HCT116 (cell line): ENCODE data around the gene TSPAN16. TPM values are rescaled to one million over a fixed set of nuclear protein-coding genes. Genes with fewer than 3 reads are reported as not detected.
A peak's percentile ranks its signal among the peaks of the same experiment; 100 is the strongest.

Experiments used
- ATAC-seq: fragments of 200-7000 bp; cut with Tn5 transposase; 2 replicates; pipeline ENCODE4 v1.9.1; 2020; ENCODE audit warnings: mild to moderate bottlenecking, moderate library complexity
- BruUV-seq: library from RNA; stranded (reverse); fragments of 400-500 nt; replicated peaks from 2 replicates; lab custom pipeline; 2021; lab: Mats Ljungman, UMichigan
- CTCF ChIA-PET: fragments of 300-600 bp; sonication (Branson Sonifier 250); formaldehyde crosslinking; loops from one replicate; lab custom pipeline; 2021; ENCODE audit warnings: antibody characterized with exemption; lab: Charles Lee
- POLR2A ChIA-PET: fragments of 300-600, 350-600 bp; sonication (Branson Sonifier 250); formaldehyde crosslinking; loops from one replicate; lab custom pipeline; 2021; ENCODE audit warnings: antibody characterized with exemption; lab: Charles Lee
- RAD21 ChIA-PET, 2 experiments: fragments of 300-600 bp; sonication (Branson Sonifier 250); formaldehyde crosslinking; loops; one replicate each; lab custom pipeline; 2023; ENCODE audit warnings: low total read pairs in 2 of 2; ENCODE audit not compliant: uncharacterized antibody in 2 of 2, unreplicated experiment in 2 of 2, low non-redundant PET in 1 of 2; lab: Charles Lee
- DNase-seq: peaks from one replicate; pipeline ENCODE4 v3.0.0-alpha.2; 2010; ENCODE audit warnings: low read depth, low spot score
- H2AFZ ChIP-seq: fragments of 200-600 bp; shearing (Covaris generic), sonication (generic); 2 replicates; pipeline ENCODE4 v1.6.1; 2017; ENCODE audit warnings: low read depth, mixed run types, mixed read lengths, antibody characterized with exemption, low read length; ENCODE audit not compliant: poor library complexity, severe bottlenecking
- H3K27ac ChIP-seq: 2 replicates; pipeline ENCODE4 v1.5.1; 2012; ENCODE audit warnings: low read depth, low read length
- H3K27me3 ChIP-seq: fragments of 200-600 bp; sonication (generic); 2 replicates; pipeline ENCODE4 v1.6.1; 2016; ENCODE audit warnings: mixed run types, low read length, mixed read lengths; ENCODE audit not compliant: insufficient read depth
- H3K36me3 ChIP-seq, 2 experiments: fragments of 200-500 bp in 1 of 2; fragments of 200-600 bp in 1 of 2; sonication (Bioruptor generic) in 1 of 2; sonication (generic) in 1 of 2; 2 replicates each; pipeline versions ENCODE4 v1.5.1 to v1.6.1; 2014 to 2016; ENCODE audit warnings: low read length in 2 of 2, inconsistent platforms in 1 of 2, mixed read lengths in 1 of 2, mixed run types in 1 of 2; ENCODE audit not compliant: insufficient read depth in 2 of 2, control insufficient read depth in 1 of 2
- H3K4me1 ChIP-seq, 2 experiments: fragments of 200-600 bp in 1 of 2; sonication (generic) in 1 of 2; 2 replicates each; pipeline versions ENCODE4 v1.5.1 to v1.6.1; 2012 to 2017; ENCODE audit warnings: low read length in 2 of 2, inconsistent platforms in 1 of 2, mild to moderate bottlenecking in 1 of 2, mixed read lengths in 1 of 2, mixed run types in 1 of 2, moderate library complexity in 1 of 2; ENCODE audit not compliant: insufficient read depth in 2 of 2, control insufficient read depth in 1 of 2
- H3K4me2 ChIP-seq: fragments of 200-600 bp; sonication (generic); 2 replicates; pipeline ENCODE4 v1.6.1; 2017; ENCODE audit warnings: mixed run types, low read length, mixed read lengths
- H3K4me3 ChIP-seq, 2 experiments: fragments of 200-600 bp in 1 of 2; sonication (generic) in 1 of 2; replicated peaks in 1 of 2; 2 replicates each; pipeline ENCODE4 v1.5.1; 2011 to 2016; ENCODE audit warnings: low read length in 2 of 2, control low read depth in 1 of 2, low read depth in 1 of 2, mild to moderate bottlenecking in 1 of 2, mixed read lengths in 1 of 2, mixed run types in 1 of 2
- H3K79me2 ChIP-seq: fragments of 200-600 bp; sonication (generic); 2 replicates; pipeline ENCODE4 v1.6.1; 2017; ENCODE audit warnings: mild to moderate bottlenecking, mixed run types, low read length, moderate library complexity, mixed read lengths; ENCODE audit not compliant: insufficient read depth
- H3K9ac ChIP-seq: fragments of 200-600 bp; sonication (generic); 2 replicates; pipeline ENCODE4 v1.6.1; 2016; ENCODE audit warnings: low read length, mixed read lengths
- H3K9me2 ChIP-seq: fragments of 200-600 bp; sonication (generic), shearing (Covaris generic); 2 replicates; pipeline ENCODE4 v1.6.1; 2017; ENCODE audit warnings: mixed run types, mild to moderate bottlenecking, moderate library complexity; ENCODE audit not compliant: insufficient read depth
- H3K9me3 ChIP-seq, 2 experiments: fragments of 200-500 bp in 1 of 2; fragments of 200-600 bp in 1 of 2; sonication (Bioruptor generic) in 1 of 2; sonication (generic) in 1 of 2; 2 replicates each; pipeline ENCODE4 v1.6.1; 2014 to 2017; ENCODE audit warnings: low read length in 2 of 2, mixed read lengths in 2 of 2, inconsistent platforms in 1 of 2, low read depth in 1 of 2, mild to moderate bottlenecking in 1 of 2, mixed run types in 1 of 2, moderate library complexity in 1 of 2; ENCODE audit not compliant: control insufficient read depth in 1 of 2, insufficient read depth in 1 of 2
- H4K20me1 ChIP-seq: fragments of 200-600 bp; sonication (generic), shearing (Covaris generic); 2 replicates; pipeline ENCODE4 v1.6.1; 2017; ENCODE audit warnings: mixed run types, mild to moderate bottlenecking, moderate library complexity; ENCODE audit not compliant: insufficient read depth
- ATF3 ChIP-seq: IDR thresholded peaks from 2 replicates; pipeline ENCODE4 v1.6.1; 2012
- CBX3 ChIP-seq: IDR thresholded peaks from 2 replicates; pipeline ENCODE4 v1.6.1; 2012; ENCODE audit warnings: low read depth
- CEBPB ChIP-seq: IDR thresholded peaks from 2 replicates; pipeline ENCODE4 v1.6.1; 2012; ENCODE audit warnings: low read depth
- EGR1 ChIP-seq: IDR thresholded peaks from 2 replicates; pipeline ENCODE4 v1.6.1; 2012; ENCODE audit warnings: low read depth
- ELF1 ChIP-seq: IDR thresholded peaks from 2 replicates; pipeline ENCODE4 v1.6.1; 2012; ENCODE audit warnings: low read depth, borderline replicate concordance
- EZH2 ChIP-seq: fragments of 200-600 bp; sonication (generic); IDR thresholded peaks from 2 replicates; pipeline ENCODE4 v1.6.1; 2017; ENCODE audit warnings: antibody characterized with exemption, mixed run types
- EZH2phosphoT487 ChIP-seq: fragments of 200-600 bp; IDR thresholded peaks from 2 replicates; pipeline ENCODE4 v1.6.1; 2018; ENCODE audit warnings: antibody characterized with exemption, borderline replicate concordance
- FOSL1 ChIP-seq: IDR thresholded peaks from 2 replicates; pipeline ENCODE4 v1.6.1; 2012; ENCODE audit warnings: low read depth
- JUND ChIP-seq: IDR thresholded peaks from 2 replicates; pipeline ENCODE4 v1.6.1; 2012
- MAX ChIP-seq: IDR thresholded peaks from 2 replicates; pipeline ENCODE4 v1.6.1; 2012
- POLR2AphosphoS5 ChIP-seq: IDR thresholded peaks from 2 replicates; pipeline ENCODE4 v1.6.1; 2011; ENCODE audit warnings: mild to moderate bottlenecking, low read depth, low read length, moderate library complexity
- REST ChIP-seq: IDR thresholded peaks from 2 replicates; pipeline ENCODE4 v1.6.1; 2012; ENCODE audit warnings: low read depth
- SIN3A ChIP-seq: IDR thresholded peaks from 2 replicates; pipeline ENCODE4 v1.6.1; 2012; ENCODE audit warnings: low read depth
- SP1 ChIP-seq: IDR thresholded peaks from 2 replicates; pipeline ENCODE4 v1.6.1; 2012; ENCODE audit warnings: low read depth
- SRF ChIP-seq: IDR thresholded peaks from 2 replicates; pipeline ENCODE4 v1.6.1; 2012; ENCODE audit warnings: low read depth
- ZBTB33 ChIP-seq: IDR thresholded peaks from 2 replicates; pipeline ENCODE4 v1.6.1; 2011; ENCODE audit warnings: mild to moderate bottlenecking, low read length, moderate library complexity; ENCODE audit not compliant: insufficient replicate concordance; ENCODE audit errors: extremely low read depth
- ZFX ChIP-seq: fragments of 450-650 bp; IDR thresholded peaks from 2 replicates; pipeline ENCODE4 v1.6.1; 2017
- ZNF274 ChIP-seq: fragments of 200-500 bp; sonication (Bioruptor generic); IDR thresholded peaks from 2 replicates; pipeline ENCODE4 v1.6.1; 2014; ENCODE audit warnings: mild to moderate bottlenecking, low read depth, low read length, inconsistent platforms
- intact Hi-C: fragments of 100-400 bp; cut with micrococcal nuclease; formaldehyde crosslinking; loops from 2 replicates; pipeline ENCODE4 v1.10.0; 2022
- total RNA-seq: library from RNA; stranded (reverse); gene quantifications from one replicate; pipeline ENCODE4 v1.2.1, GENCODE V29; 2021; ENCODE audit not compliant: unreplicated experiment

The TSPAN16 gene
- total RNA-seq, 1 experiment from 2014 or later, result not detected

GRCh38 chr19:11364296-11364904, 68.4 kb downstream of the TSPAN16 start (continued):
- TF ChIP-seq MAX (no peak), SP1 (no peak), REST (no peak), EGR1 (no peak)

- BruUV-seq, result TSS peak; percentile 56
- POLR2A ChIA-PET, result no interaction called here
- TF ChIP-seq CBX3 (no peak), EZH2 (no peak), MAX (no peak), FOSL1 (no peak), ELF1 (no peak), ZBTB33 (no peak), JUND (no peak), EZH2phosphoT487 (no peak), ZNF274 (no peak), ZFX (no peak), POLR2AphosphoS5 (no peak), ATF3 (no peak), SIN3A (no peak), CEBPB (no peak), SRF (no peak)
Observed at GRCh38 chr19:11364935-11365334, 69.0 kb downstream of the TSPAN16 start.

More at GRCh38 chr19:11364935-11365334, 69.0 kb downstream of the TSPAN16 start:
- DNase-seq (no peak), ATAC-seq (no peak)
- ChIA-PET RAD21 (no interaction called here), CTCF (no interaction called here)
- Histone ChIP-seq H3K4me1 (peaks cover 5 to 9% of the 10 kb centered on the region in 2 experiments), H3K4me3 (no peak overlapping the region), H3K79me2 (no peaks in the 10 kb centered on the region), H3K36me3 (no peaks in the 10 kb centered on the region; a peak in 1 of 4 replicates), H3K9ac (no peak overlapping the region), H3K9me3 (no peaks in the 10 kb centered on the region), H4K20me1 (no peaks in the 10 kb centered on the region), H2AFZ (no peak overlapping the region), H3K27ac (no peak overlapping the region), H3K27me3 (no peaks in the 10 kb centered on the region), H3K4me2 (no peak overlapping the region), H3K9me2 (no peaks in the 10 kb centered on the region)
- intact Hi-C loops, result no loop called here
